Hypothalamus (tissue), 51 donors: Measurements from ENCODE around the gene MAN1C1.

Source experiments
- DNase-seq, 51 donors: peaks; one replicate each; lab custom pipeline; 2025; lab: John Stamatoyannopoulos, UW

The MAN1C1 gene

GRCh38 chr1:25750923-25751605, 134.5 kb downstream of the MAN1C1 start:
- no peak for DNase-seq

DNA sequence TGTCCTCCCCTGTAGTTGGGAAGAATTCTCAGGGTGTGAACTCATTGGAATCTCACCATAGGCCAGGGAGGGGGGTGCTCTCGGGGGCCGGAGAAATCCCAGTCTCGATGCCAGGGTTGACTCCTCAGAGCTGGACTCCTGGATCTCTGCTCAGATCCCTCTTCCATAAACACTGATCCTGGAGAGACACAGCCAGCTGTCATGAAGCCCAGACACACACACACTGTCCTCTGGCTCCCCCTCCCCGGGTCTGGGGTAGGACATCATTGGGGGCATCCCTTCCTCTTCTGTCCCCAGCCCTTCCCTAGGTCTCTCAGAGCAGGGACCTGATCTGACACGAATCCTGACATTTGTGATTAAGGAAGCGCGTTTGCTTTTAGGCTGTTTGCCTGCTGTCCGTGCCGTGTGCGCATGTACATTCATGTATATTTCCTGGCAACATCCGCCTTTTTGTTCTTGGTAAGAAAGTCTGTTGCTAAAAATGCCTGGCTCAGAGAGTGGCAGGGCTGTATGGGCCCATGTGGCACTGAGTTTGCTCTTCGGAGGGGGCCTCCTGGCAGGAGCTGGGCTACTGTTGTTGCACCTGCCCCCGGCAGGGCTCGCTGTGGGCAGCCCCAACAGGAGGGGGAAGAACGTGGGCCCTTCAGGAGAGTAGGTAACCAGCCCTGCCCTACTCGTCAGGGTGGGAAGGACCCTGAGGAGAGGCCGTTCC, 138.0 kb downstream of the MAN1C1 start:
- no peak for DNase-seq

DNA sequence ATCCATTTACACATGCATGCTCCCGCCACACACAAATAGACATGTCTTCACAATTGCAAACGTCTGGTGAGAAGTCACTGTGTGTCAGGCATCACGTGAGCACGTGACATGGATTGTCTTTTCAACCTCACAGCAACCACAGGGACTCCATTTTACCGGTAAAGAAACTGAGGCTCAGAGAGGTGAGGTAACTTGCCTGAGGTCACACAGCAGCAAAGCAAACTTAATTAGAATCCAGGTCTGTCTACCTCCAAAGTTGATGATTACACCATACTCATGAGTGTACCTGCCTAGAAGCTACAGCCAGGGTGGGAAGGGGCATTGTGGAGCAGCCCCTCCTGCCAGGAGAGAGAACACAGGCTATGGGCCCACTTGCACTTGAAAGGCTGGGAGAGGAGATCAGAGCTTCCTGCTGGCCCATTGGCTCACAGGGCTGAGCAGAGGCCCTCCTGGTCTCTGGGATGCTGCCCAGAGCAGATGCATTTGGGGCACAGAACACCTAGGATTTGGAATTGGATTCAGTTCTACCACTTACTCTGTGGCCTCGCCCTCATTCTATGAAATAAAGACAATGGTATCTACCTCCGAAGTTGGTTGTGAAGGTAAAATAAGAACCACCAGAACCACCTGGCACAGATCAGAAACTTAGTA, 139.0 kb downstream of the MAN1C1 start:
- no peak for DNase-seq

DNA sequence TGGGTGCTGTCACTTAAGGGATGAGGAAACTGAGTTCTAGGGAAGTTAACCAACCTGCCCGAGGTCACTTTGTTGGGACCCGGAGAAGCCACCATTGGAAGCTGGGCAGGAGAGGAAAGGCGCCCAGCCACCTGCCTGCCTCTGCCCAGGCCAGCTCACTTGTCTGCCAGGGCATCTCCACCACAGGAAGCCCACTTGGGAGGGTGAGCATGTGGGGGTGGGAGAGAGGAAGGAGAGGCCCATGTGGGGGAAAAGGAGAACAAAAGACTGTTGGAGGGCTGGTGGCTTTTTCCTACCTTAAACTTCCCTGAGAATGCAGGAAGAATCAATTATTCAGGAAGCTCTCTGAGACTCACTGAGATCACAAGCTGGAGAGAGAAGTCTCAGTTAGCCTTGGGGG, 139.6 kb downstream of the MAN1C1 start:
- no peak for DNase-seq

DNA sequence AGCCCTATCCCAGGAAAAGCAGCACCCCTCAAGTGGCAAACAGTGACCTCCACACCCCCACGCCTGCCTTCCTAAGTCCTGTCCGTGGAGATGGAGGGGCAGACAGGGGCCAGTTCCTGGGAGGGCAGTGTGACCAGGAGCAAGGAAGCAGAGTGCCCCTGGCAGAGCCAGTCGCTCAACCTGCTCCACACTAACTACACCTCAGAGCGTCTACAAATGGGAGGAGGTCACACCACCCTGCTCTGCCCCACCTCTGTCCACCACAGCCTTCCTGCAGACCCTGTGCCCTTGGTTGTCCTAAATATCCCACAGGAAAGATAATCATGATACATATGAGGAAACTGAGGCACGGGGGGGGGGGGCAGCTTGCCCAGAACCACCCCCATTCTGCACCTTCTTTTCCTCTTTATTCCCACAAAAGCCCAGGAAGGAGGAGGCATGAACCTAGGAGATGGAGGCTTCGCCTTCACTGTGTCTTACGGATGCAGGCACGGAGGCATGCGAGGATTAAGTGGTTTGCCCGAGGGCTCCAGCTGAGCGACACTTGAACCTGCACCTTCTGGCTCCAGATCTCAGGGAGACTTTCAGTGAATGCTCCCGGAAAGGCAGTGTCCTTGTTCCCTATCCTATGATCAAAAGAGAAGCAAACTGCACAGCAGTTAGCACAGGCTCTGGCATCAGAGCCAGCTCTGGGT, 140.7 kb downstream of the MAN1C1 start:
- no peak for DNase-seq

- no peak for DNase-seq
These were observed 141.2 kb downstream of the MAN1C1 start for GRCh38 chr1:25757846-25758185.

DNA sequence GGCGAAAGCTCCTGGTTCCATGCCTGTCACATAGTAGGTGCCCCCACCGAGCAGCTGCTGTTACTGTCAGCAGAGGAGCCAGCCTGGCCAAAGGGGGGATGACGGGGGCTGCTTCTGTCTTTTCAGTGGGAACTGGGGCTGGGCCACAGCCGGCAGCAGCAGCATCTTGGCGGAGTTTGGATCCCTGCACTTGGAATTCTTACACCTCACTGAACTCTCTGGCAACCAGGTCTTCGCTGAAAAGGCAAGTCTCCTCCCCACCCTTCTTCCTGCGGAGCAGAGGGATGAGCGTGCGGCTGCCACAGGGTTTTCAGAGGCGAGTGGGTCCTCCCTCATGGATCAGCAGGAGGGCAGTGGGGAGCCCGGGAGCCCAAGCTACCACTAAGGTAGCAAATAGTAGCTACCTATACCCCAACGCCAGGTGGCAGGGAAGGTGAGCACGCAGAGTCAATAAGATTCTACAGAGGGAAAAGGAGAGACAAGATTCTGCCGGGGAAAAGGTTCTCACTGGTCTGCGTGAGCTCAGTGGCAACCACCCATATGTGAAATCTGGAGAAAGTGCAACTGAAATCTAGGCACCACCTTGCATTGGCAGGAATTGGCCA, 142.0 kb downstream of the MAN1C1 start:
- no peak for DNase-seq

- no peak for DNase-seq
These were observed 143.6 kb downstream of the MAN1C1 start for GRCh38 chr1:25760122-25760719.

GRCh38 chr1:25760871-25761270, 144.3 kb downstream of the MAN1C1 start:
- DNase-seq: no peak

DNA sequence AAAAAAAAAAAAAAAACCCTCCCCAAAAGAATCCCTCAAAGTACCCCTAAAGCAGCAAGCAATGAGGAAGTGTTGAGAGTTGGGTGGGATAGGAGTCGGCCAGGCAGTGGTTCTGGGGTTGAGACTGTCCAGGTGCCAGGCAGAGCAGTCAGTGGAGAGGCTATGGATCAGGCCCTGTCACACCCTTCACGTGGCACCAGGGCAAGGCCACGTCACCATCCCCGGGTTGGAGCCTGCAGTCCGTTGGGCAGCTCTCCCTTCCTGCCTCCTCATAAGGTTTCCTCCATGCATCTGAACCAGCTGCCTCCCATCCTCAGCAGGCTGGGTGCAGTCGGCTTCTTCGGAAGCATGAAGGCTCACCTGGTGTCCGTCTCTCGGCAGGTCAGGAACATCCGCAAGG, 146.9 kb downstream of the MAN1C1 start:
- no peak for DNase-seq

- no peak for DNase-seq
These were observed 148.7 kb downstream of the MAN1C1 start for GRCh38 chr1:25765136-25765922.

DNA sequence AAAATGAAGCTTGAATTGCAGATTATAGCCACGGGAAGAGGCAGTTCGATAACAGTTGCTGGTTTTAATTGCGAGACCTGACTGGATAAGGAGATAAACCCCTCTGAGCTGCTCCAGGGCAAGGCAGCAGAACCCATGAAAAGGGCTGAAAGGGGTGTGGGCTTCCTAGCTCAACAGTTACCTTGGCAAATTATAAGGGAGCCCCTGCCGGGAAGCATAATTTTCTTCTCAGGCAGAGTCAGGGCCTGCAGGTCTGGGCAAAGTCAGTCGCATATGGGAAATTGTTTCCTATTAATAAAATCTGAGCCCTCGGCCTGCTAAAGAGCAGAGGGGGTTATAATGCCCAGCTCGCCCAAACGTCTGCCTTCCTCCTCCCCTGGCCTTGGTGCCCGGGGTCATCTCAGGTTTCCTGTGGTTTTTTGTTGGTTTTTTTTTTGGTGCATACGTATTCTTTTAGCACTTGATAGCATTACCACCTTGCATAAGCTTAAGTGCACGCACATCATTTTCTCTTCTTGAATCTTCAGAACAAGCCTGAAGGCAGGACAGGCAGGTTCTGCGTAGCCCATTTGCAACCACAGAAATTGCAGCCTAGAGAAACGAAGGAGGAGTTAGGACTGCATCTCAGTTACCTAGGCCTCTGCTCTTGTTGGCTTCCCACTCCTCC, 149.5 kb downstream of the MAN1C1 start:
- DNase-seq: peak in 1 of 51 donors; percentile 17

- peak in 1 of 51 donors; percentile 17 for DNase-seq
These were observed 150.3 kb downstream of the MAN1C1 start for GRCh38 chr1:25766721-25767436.

GRCh38 chr1:25767437-25767770, 150.8 kb downstream of the MAN1C1 start:
- DNase-seq: no peak

DNA sequence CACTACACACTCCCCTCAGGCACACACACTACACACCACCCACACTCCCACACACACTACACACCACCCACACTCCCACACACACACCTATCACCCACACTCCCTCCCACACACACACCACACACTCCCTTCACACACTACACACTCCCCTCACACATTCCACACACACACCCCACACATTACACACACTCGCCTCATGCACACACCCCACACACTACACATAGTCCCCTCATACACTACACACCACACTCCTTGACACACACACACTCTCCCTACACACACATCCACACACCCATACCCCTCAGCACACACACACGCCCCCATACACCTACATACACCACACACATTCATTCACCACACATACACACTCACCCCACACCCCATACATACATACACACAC, 152.4 kb downstream of the MAN1C1 start:
- no peak for DNase-seq

- no peak for DNase-seq
These were observed 153.2 kb downstream of the MAN1C1 start for GRCh38 chr1:25769625-25770383.

- peak in 1 of 51 donors; percentile 23 for DNase-seq
These were observed 154.1 kb downstream of the MAN1C1 start for GRCh38 chr1:25770541-25771220.
